GM12873 (cell line): ENCODE measurements around the gene BTBD9.

ENCODE experiments used
- CTCF ChIP-seq: IDR thresholded peaks from 2 replicates; pipeline ENCODE4 v1.5.1; 2012; ENCODE audit warnings: low read depth, mild to moderate bottlenecking, moderate library complexity, low read length, control low read depth; ENCODE audit not compliant: insufficient read depth; ENCODE audit errors: missing control alignments

The BTBD9 gene

GRCh38 chr6:38591439-38591838 lies 48.3 kb downstream of the BTBD9 start:
- no peak for TF ChIP-seq CTCF

- no peak for TF ChIP-seq CTCF
Measured at GRCh38 chr6:38589367-38589720, 50.4 kb downstream of the BTBD9 start.

- TF ChIP-seq CTCF = no peak
Measured at GRCh38 chr6:38588631-38589366, 50.9 kb downstream of the BTBD9 start.

GRCh38 chr6:38587766-38588362 lies 51.9 kb downstream of the BTBD9 start:
- no peak for TF ChIP-seq CTCF

GRCh38 chr6:38586992-38587391 lies 52.7 kb downstream of the BTBD9 start:
- no peak for TF ChIP-seq CTCF

GRCh38 chr6:38584731-38585130 lies 55.0 kb downstream of the BTBD9 start:
- TF ChIP-seq CTCF = no peak

GRCh38 chr6:38583523-38583922 lies 56.2 kb downstream of the BTBD9 start:
- no peak for TF ChIP-seq CTCF
